ENCODE data around the gene KLHL6.

The KLHL6 gene

DNA sequence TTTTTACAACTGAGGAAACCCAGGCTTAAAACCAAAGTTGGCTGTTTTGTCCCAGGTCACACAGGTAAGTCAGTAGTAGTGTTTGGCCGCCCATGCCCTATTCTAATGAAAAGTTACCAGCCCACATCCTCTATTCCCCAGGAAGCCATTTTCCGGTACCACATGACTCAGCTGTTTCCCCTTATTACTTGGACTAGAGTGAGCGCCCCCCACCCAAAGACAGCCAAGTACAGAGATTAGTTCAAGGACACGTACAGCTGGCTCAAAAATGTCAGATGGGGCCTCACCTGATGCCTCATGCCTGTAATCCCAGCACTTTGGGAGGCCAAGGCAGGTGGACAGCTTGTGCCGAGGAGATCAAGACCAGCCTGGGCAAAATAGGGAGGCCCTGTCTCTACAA, 8.5 kb upstream of the KLHL6 start:
- no peak for DNase-seq

DNA sequence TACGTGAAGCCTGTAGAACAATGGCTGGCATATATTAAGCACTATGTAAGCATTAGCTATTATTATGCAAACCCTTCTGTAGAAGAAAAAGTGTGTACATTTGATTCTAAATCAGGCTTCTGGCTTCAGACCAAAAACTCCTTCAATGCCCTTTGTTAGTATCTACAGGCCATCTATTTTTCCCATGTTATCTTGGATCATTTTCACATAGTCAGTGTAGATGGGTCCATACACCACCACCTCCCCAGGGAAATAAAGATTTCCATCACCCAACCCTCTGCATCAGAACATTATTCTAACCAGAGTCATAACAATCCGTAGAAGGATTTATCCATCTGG, 8.0 kb upstream of the KLHL6 start:
- DNase-seq = no peak

DNA sequence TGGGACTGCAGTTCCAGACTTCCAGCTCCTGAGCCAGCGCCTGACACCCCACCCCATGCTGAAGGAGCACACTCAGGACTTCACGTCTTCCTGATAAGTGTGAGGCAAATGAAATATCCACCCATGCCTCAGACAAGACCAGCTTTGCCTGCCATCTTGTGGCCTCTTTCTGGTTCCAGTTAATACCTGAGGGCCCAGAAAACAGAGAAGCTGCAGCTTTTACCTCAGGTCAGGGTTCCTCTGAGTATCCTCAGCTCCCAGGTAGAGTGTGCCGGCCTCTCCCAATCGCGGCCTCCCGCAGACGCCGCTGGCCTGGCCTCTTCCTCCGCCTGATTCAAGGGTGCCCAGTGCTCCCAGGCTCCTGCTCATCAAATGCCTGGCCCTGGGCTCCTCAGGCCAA, 5.1 kb upstream of the KLHL6 start:
- DNase-seq = no peak

DNA sequence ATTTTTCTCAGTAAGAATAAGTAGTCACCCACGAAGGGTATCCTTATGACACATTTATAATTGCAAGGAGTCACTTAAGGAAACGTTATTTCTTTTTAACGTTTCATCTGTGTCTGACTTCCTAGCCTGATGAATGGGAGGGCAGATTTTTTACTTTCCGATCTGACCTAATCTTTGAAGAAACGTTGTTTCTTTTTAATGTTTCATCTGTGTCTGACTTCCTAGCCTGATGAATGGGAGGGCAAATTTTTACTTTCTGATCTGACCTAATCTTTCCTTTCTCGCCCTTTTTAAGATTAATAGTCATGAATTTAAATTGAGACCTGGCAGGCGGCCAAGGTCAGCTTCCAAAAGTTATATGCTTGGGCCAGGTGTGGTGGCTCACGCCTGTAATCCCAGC, 3.0 kb upstream of the KLHL6 start:
- no peak for DNase-seq

DNA sequence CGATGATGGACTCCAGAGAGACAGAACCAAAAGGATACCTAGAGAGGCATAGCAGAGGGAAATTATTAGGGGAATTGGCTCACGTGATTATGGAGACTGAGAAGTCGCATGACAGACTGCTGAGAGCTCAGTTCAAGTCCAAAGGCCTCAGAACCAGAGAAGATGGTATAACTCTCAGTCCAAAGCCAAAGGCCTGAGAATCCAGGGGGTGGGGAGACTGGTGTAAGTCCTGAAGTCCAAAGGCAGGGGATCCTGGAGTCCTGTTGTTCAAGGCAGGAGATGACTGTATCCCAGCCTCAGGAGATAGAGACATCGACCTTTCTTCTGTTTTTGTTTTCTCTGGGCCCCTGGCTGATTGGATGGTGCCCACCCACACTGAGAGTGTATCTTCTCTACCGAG, 1.2 kb upstream of the KLHL6 start:
- DNase-seq = no peak

DNA sequence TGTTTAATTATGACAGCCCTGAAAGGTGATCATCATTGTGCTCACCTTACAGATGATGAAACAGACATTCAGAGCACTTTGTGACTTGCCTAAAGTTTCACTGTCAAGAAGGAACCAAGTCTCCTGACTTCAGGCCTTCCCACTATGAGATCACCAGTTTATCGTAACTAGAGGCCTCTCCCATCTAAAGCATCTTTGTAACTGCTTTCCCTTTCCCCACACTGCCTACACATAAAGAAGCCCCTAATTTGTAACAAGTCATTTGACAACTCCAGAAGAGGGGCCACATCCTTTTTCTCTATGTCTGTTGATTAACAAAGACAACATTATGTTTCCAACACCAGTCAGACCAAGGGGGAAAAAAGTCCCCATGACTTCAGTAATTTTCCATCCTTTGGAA, 1.1 kb downstream of the KLHL6 start:
- DNase-seq = no peak

DNA sequence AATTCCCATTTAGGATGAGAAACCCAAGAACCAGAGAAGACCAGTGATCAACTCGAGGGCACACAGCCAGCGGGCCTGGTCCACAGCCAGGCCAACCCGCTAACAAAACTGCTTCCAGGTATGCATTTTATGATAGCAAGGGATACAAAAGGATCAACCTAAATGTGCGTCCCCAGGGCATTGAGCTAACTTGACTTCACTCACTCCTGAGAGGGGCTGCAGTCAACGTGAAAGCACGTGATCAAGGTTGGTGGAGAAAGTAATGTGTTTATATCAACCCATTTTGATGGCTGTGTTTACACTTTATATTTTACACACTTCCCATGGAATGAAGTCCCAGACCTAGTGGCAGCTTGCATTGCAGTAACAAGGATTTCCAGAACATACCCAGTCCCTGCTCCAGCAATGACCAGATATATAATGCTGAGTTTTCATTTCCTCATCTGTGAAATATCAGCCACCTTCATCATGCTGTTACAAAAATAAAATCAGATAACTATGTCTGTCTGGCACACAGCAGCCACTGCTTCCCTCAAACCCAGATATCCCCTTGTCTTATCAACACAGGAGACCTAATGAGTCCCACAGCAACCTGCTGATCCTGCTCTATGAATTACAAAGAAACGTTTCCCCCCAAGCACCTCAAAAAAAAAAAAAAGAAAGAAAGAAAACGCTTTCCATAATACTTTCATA, 2.0 kb downstream of the KLHL6 start:
- no peak for DNase-seq

DNA sequence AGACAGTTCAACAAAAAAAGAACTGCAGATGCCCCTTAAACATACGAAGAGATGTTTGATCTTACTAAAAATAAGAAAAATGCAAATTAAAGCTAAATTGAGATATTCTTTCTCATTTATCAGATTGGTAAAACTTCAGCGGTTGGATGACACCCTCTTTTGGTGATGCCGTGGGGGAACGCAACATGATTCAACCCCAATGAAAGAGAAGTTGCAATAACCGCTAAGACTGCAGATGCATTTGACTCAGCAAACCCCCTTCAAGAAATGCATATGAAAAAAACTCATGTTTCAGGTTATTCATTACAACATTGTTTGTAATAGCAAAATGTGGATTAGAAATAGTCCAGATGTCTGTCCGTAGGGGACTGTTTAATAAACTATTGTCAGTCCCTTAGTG, 3.6 kb downstream of the KLHL6 start:
- DNase-seq = no peak

DNA sequence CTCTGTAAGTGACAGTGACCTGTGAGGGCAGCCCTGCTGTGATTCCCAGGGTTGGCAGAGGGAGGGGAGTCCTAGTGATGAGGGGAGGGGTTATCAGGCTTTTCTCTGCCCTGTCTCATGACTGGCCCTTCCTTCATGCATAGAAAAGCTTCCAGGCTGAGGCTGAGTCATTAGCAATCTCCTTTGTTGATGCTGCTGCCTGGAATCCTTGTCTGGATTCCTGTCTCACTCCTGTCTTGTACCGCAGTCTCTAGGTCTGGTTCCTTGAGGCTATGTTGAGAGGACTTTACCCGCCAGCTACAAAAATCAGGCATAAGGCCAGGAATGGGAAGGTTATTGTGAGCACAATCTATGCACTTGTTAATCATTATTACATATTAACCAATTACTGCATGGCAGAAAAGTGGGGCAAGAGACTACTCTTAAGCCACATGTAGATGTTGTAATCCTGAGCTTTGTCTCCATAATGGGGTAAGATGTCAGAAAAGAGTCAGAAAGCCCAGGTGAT, 7.2 kb downstream of the KLHL6 start:
- DNase-seq = no peak

DNA sequence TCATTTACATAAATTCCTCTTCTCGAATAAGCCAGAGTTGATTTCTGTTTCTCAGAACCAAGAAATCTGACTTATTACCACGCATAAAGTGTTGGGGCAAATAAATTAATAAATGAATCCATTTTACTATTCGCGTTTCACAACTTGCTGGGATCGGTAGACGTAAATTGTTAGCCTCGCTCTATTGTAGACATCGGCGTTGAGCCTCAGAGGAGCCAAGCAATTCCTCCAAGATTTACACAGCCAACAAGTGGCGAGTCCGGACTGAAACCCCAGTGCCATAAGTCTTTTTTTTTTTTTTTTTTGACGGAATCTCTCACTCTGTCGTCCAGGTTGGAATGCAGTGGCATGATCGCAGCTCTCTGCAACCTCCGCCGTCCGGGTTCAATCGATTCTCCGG, 8.9 kb downstream of the KLHL6 start:
- no peak for DNase-seq

DNA sequence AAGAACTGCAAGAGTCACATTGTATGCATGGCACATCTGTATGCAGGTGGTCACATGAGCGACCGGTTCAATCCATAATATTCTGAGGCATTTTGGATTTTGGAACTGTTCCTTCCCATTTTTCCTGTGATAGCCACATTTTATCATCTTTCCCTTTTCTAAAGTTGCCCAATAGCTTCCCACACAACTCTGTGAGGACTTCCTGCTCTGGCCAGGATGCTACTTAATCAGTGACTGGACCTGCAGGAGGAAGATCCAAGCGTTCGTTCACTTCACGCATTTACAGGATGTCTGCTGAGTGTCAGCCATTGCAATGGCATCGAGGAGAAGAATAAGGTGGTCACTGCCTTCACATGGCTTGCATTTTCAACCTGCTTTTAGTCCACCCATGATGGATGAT, 9.8 kb downstream of the KLHL6 start:
- no peak for DNase-seq

DNA sequence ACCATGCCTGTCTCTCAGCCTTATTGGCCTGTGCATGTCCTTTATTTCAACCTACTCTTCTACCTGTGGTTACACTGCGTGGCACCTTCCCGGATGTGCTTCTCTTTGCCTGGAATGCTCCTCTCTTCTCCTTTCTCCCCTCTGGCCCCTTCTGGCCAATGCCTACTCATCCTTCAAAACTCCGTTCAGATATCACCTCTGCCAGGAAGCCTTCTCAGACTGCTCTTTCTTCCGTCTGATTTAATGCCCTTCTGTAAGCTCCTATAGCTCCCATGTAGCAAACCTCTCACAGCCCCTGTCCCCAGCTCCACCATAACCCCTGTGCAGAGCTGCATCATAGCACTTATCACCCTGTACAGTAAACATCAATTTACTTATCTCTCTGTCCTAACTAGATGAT, 13.2 kb downstream of the KLHL6 start:
- DNase-seq = no peak

DNA sequence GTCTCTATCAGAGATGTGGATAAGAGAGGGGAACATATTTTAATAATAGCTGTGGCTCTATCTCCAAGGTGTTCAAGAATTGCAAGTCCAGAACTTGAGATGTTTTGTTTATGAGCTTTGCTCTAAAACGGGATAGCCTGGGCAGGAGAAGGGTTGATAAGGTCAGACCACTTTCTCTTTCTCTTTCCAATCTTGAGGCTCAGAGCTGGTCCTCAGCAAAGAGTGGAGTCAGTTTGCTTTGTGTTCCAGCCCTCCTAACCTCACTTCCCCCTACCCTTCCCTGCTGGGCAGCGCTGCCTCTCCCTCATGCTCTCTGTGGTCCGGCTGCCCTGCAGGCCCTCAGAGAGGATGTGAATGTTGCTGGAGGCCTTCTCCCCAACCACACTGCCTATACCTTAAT, 13.8 kb downstream of the KLHL6 start:
- no peak for DNase-seq

DNA sequence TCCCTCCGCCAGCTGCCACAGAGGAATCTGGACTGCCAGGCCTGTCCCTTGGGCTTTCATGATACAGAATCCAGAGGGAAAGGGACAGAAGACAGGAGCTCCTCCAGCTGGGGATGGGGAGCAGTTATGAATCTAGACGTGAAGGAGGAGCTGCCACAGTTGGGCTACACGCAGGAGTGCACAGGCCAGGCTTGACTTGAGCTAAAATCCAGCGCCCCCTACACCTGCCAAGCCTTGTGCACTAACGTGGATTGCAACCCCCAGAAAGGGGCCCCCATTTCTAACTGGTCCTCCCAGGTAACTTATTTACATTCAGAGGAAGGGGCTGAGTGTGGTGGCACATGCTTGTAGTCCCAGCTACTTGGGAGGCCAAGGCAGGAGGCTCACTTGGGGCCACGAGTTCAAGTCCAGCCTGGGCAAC, 14.3 kb downstream of the KLHL6 start:
- DNase-seq = no peak

DNA sequence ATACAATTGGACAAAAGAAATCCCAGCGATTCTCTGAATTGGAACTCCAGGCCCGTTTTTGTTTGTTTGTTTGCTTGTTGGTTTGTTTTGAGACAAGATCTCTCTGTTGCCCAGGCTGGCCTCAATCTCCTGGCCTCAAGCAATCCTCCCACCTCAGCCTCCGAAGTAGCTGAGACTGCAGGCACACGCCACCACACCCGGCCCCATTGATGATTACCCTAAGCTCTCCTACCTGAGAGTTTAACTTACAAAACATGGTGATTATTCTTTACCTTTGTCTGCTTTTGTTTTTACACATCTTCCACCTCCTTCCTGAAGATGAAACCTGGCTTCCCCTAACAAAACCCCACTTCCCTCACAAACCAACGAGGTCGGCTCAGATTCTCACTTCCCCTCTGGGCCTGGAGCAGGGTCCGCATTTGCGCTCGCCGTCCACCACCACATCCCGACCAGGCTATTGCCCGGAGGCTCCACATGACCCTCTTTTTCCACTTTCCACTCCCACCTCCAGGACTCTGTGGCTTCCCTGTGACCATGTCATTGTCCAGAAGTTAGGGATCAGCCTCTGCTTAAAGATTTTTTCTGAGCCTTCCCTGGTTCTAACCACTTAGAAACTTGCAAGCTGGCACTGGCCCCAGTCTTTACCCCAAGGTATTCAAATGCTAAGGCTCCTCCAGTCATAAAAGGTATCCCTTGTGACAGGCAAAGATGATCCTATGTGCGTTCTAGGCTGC, 14.8 kb downstream of the KLHL6 start:
- DNase-seq = no peak

DNA sequence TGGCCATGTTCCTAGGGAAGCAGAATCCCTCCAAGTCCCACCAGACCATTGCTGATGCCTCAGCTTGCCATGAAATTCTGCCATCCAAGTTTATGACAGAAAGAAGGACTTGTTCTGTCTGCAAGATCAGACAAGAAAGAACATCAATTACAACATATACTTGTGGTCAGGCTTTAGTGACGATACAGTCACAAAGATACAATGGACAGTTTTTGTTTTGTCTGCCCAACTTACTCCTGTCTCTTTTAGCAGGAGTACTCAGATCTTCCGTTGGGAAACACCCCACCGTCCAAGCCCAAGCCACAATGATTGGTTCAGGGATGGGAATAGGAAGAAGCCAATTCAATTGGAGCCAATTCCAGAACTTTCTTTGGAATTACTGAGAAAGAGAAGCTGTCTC, 15.7 kb downstream of the KLHL6 start:
- DNase-seq = no peak

DNA sequence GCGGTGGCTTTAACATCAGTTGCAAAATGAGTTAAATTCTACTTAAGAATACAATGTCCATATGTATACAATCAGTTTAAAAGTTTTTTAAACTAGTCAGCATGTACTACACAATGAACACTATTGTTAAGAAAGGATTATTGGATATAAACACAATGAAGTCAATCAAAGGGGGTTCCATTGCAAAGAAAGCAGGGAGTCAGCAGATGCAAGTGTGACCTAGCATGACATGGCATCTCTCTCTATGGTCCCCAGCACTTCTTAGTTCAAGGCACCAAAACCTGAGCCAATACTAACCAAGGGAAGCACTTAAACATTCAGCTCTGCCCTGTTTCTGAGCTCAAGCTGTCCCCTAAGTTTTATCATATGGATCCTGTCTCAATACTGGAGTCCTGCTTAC, 17.0 kb downstream of the KLHL6 start:
- no peak for DNase-seq

DNA sequence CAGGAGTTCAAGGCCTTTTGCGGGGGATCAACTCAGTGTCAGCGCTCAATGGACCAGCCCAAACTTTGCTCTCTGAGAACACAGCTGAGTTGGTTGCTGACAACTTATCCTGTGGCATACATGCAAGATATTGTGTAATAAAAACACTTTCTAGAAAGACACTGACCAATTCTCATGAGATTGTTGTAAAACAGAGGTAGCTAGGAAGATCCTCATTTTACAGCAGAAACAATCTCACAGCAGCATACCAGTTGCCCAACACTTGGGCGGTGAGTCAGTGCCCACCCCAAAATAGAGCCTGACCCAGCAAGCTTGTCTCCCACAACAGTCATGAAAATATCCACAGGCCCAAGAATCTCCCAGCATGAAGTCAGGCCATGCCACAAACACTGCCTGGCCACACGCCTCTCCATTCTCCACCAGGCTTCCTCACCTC, 18.2 kb downstream of the KLHL6 start:
- no peak for DNase-seq

DNA sequence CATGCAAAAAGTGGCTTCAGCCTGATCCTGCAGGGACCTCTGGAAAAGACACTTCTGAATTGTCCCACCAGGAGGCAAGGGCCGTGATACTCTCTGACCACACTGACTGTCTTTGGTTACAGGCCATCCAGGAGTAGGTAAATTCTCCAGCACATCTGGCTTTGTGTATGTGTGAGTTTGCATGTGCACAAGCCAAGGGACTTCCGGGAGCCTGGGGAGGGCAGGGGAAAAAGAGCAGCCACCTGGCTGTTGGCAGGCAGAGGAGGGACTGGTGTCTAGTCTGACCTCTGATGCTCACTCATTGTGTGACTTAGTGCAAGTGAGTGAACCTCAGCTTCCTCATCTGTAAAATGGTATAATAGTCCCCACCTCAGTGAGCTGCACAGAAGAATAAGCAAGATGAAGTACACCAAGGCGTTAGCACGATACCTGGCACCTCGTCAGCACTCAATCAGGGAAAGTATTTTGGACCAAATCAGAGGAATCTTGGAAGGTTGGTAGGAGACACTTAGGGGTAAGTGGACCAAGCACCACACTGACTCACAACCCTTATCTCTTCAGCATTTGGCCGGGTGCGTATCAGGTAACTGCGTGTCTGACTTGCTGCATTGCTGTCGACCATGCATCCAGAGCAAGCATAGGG, 19.1 kb downstream of the KLHL6 start:
- DNase-seq = no peak

DNA sequence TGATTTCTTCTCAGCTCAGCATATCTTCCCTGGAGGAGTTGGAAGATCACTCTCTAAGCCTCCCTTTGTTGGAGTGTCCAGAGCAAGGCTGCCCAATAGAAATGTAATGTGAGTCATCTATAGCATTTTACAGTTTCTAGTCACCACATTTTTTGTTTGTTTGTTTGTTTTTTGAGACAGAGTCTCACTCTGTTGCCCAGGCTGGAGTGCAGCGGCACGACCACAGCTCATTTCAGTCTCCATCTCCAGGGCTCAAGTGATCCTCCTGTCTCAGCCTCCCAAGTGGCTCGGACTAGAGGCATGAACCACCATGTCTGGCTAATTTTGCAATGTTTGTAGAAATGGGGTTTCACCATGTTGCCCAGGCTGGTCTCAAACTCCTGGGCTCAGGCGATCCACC, 21.3 kb downstream of the KLHL6 start:
- no peak for DNase-seq

DNA sequence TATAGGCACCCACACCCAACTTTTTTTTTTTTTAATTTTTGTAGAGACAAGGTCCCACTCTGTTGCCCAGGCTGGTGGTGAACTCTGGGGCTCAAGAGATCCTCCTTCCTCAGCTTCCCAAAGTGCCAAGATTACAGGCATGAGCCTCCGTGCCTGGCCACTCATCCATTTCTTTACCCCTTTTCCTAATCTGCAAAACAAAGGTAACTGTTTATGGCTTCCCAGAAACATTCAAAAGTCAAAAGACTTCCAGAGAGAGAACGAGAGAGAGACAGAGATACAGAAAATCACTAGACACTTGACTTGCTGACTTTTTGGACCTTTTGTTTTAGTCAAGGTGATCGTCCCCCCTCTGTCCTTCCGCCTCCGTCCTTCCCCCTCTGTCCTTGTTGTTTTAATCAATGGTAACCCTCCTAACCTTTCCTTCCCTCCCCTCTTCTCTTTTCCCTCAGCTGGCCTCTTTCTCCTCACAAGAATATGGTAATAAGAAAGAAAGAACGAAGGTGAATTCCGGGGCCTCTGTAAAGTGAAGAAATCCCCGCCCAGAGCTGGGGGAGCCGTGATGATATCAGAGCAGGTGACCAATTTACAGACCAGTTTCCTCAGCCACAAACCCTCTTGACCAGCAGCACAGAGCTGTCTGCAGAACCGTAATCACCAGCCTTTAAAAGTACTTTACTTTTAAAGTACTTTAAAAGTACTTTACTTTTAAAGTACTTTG, 21.9 kb downstream of the KLHL6 start:
- DNase-seq = no peak

DNA sequence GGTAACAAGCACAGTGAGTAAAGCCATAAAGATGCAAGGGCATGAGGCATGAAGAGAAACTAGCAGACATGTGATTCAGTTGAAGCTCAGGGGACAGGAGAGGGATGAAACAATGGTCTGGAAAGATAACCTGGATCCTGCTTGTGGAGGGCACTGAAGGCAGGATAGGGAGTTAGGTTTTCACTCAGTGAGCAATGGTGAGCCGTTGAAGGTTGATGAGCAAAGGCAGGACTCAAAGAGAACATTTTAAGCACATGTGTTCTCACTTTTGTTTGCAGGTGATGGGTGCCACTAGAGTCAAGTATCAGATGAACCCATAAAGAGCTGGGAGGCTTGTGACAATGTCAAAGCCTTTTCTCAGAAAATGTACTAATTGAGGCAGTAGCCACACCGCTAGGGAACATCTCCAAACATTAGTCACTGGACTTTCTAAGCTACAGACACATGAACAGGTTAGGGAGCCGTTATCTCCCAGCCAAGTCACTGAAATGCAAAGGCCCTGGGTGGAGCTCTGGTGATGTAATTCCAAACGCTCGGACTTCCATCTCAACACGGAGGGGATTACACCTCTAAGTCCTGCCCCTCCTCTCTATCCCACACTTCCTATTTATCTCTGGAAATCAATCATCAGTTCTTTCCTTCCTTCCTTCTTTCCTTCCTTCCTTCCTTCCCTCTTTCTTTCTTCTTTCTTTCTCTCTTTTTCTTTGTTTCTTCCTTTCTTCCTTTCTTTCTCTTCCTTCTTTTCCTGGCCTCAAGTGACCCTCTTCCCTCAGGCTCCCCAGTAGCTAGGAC, 22.7 kb downstream of the KLHL6 start:
- DNase-seq = no peak

DNA sequence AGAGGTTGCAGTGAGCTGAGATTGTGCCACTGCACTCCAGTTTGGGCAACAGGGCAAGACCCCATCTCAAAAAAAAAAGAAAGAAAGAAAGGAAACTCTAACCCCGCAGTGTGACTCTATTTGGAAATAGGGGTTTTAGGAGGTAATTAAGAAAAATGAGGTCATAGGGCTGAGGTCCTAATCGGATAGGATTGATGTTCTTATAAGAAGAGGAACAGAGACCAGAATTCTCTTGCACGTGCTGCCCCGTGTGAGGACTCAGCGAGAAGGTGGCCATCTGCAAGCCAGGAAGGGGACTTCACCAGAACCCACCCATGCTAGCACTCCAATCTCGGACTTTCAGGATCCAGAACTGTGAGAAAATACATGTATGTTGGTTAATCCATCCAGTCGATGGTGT, 25.8 kb downstream of the KLHL6 start:
- DNase-seq = no peak

All from NCI-H2227 treated with DMSO at 0.1 percent for 48 hours (cell line).